Upper lobe of left lung (tissue), 6 donors: ENCODE data around the gene TNFSF13. TPM values are rescaled to one million over a fixed set of nuclear protein-coding genes. Genes with fewer than 3 reads are reported as not detected.

Experiments used
- ATAC-seq, 2 donors: fragments of 200-7000 bp; cut with Tn5 transposase; one replicate each; pipeline ENCODE4 v1.9.1; 2022; ENCODE audit warnings: mild to moderate bottlenecking in 2 of 2, moderate library complexity in 2 of 2; ENCODE audit not compliant: low FRiP score in 2 of 2
- DNase-seq, 2 donors: peaks; one replicate each; pipeline ENCODE4 v3.0.0-alpha.2; 2019 to 2020
- H3K27ac ChIP-seq, 4 donors: fragments of 200-600 bp; sonication (generic); one replicate each; pipeline ENCODE4 v1.5.1; 2016 to 2019
- H3K27me3 ChIP-seq, 4 donors: fragments of 200-600 bp; sonication (generic); one replicate each; pipeline ENCODE4 v1.5.1; 2017 to 2019
- H3K36me3 ChIP-seq, 4 donors: fragments of 200-600 bp; sonication (generic); one replicate each; pipeline ENCODE4 v1.5.1; 2016 to 2019
- H3K4me1 ChIP-seq, 4 donors: fragments of 200-600 bp; sonication (generic); one replicate each; pipeline ENCODE4 v1.5.1; 2018 to 2019
- H3K4me3 ChIP-seq, 4 donors: fragments of 200-600 bp; sonication (generic); one replicate each; pipeline ENCODE4 v1.5.1; 2017 to 2019; ENCODE audit warnings: mild to moderate bottlenecking in 2 of 4, moderate library complexity in 1 of 4
- H3K9me3 ChIP-seq, 4 donors: fragments of 200-600 bp; sonication (generic); one replicate each; pipeline ENCODE4 v1.5.1; 2018 to 2019
- CTCF ChIP-seq, 6 experiments: fragments of 450-650 bp in 4 of 6; fragments of 200-600 bp in 2 of 6; sonication (generic) in 2 of 6; IDR thresholded peaks; one replicate each; pipeline ENCODE4 v1.5.1; 2016 to 2019; ENCODE audit warnings: antibody characterized with exemption in 6 of 6
- EP300 ChIP-seq, 4 donors: sonication (generic); formaldehyde crosslinking; IDR thresholded peaks; one replicate each; pipeline ENCODE4 v1.5.1; 2017; ENCODE audit warnings: antibody characterized with exemption in 4 of 4, control low read depth in 2 of 4
- POLR2A ChIP-seq, 4 donors: fragments of 450-650 bp; IDR thresholded peaks; one replicate each; pipeline ENCODE4 v1.5.1; 2016 to 2017; ENCODE audit warnings: antibody characterized with exemption in 4 of 4, mild to moderate bottlenecking in 2 of 4
- POLR2AphosphoS5 ChIP-seq, 2 donors: sonication (generic); formaldehyde crosslinking; IDR thresholded peaks; one replicate each; pipeline ENCODE4 v1.5.1; 2017; ENCODE audit warnings: antibody characterized with exemption in 2 of 2
- WGBS, 2 donors: methylation state at CpG; one replicate each; pipeline ENCODE4 v1.1.5; 2017 to 2018; 5-methylcytosine and 5-hydroxymethylcytosine counted together
- total RNA-seq, 6 donors: library from RNA; depleted of rRNA in 4 of 6; stranded (reverse); fragments of >200 nt in 4 of 6; gene quantifications; one replicate each; pipeline versions ENCODE4 v1.1.0 to v1.2.1, GENCODE V29; 2016 to 2021
- donor health status: DM: no; HTN: no; CAD: no; lungs with moderate emphysema.
- donor health status: DM: no; HTN: yes; CAD: no; lungs with severe emphysema.

Gene TNFSF13
- total RNA-seq = 100 to 1,000 TPM in 4 of 6 donors, 10 to 100 TPM in 2; 74.2 to 226 (median 129) TPM

- 13 to 21% methylated on average over 16 of the region's 16 CpGs for WGBS, 2 donors
- Histone ChIP-seq H3K4me1 (peaks cover 53 to 68% (median 63%) of the 10 kb centered on the region in 4 donors), H3K9me3 (no peaks in the 10 kb centered on the region), H3K27me3 (no peaks in the 10 kb centered on the region), H3K4me3 (peak within 1 kb of the TSS; percentile 33 to 95 (median 72)), H3K27ac (peak within 1 kb of the TSS; percentile 95 to 97 (median 96)), H3K36me3 (peaks cover 3 to 8% (median 7%) of the 10 kb centered on the region in 4 donors)
- DNase-seq (peak; percentile 60 to 76), ATAC-seq (peak; percentile 9 to 44)
- no peak for TF ChIP-seq CTCF (IDR thresholded peaks at IDR 0.05)
- no peak for TF ChIP-seq EP300 (IDR thresholded peaks at IDR 0.05)
- TF ChIP-seq POLR2AphosphoS5 (IDR thresholded peaks at IDR 0.05) = no peak
- TF ChIP-seq POLR2A (IDR thresholded peaks at IDR 0.05) = peak in 1 of 4 donors; percentile 20
Observed at GRCh38 chr17:7558544-7559319, at the start of gene TNFSF13. TSS of gene TNFSF13 (plus strand) at chr17:7558750. CDS start at chr17:7559040, 290 bp downstream.

GRCh38 chr17:7508846-7509245 is 49.7 kb upstream of the TNFSF13 start:
- H3K4me3 ChIP-seq = no peak overlapping the region
- H3K9me3 ChIP-seq = no peaks in the 10 kb centered on the region
- no peak for DNase-seq
- H3K27ac ChIP-seq = no peak overlapping the region
- no peak for ATAC-seq
- no peaks in the 10 kb centered on the region for H3K27me3 ChIP-seq
- peaks cover 59 to 100% (median 94%) of the 10 kb centered on the region in 4 donors for H3K36me3 ChIP-seq
- 93 to 95% methylated on average over 9 of the region's 9 CpGs for WGBS, 2 donors
- H3K4me1 ChIP-seq = no peaks in the 10 kb centered on the region
- TF ChIP-seq POLR2AphosphoS5 (IDR thresholded peaks at IDR 0.05) = no peak
- TF ChIP-seq EP300 (IDR thresholded peaks at IDR 0.05) = no peak
- no peak for TF ChIP-seq CTCF (IDR thresholded peaks at IDR 0.05)
- no peak for TF ChIP-seq POLR2A (IDR thresholded peaks at IDR 0.05)

GRCh38 chr17:7509937-7510336 is 48.6 kb upstream of the TNFSF13 start:
- Histone ChIP-seq H3K4me1 (peaks cover 0 to 2% (median under 1%) of the 10 kb centered on the region in 4 donors), H3K27ac (no peak overlapping the region), H3K4me3 (no peak overlapping the region), H3K36me3 (peaks cover 52 to 97% (median 90%) of the 10 kb centered on the region in 4 donors), H3K27me3 (no peaks in the 10 kb centered on the region), H3K9me3 (no peaks in the 10 kb centered on the region)
- DNase-seq (no peak), ATAC-seq (no peak)
- whole genome bisulfite sequencing, 2 donors = 84% methylated on average over 4 to 5 of the region's 5 CpGs
- TF ChIP-seq CTCF (IDR thresholded peaks at IDR 0.05) = no peak
- no peak for TF ChIP-seq POLR2AphosphoS5 (IDR thresholded peaks at IDR 0.05)
- TF ChIP-seq POLR2A (IDR thresholded peaks at IDR 0.05) = no peak
- TF ChIP-seq EP300 (IDR thresholded peaks at IDR 0.05) = no peak

GRCh38 chr17:7511108-7511507 is 47.4 kb upstream of the TNFSF13 start:
- Histone ChIP-seq H3K9me3 (no peaks in the 10 kb centered on the region), H3K27me3 (no peaks in the 10 kb centered on the region), H3K36me3 (peaks cover 52 to 86% (median 80%) of the 10 kb centered on the region in 4 donors), H3K4me3 (no peak overlapping the region), H3K4me1 (peaks cover 3 to 10% (median 9%) of the 10 kb centered on the region in 4 donors), H3K27ac (no peak overlapping the region)
- TF ChIP-seq POLR2A (IDR thresholded peaks at IDR 0.05) = no peak
- no peak for TF ChIP-seq EP300 (IDR thresholded peaks at IDR 0.05)
- TF ChIP-seq CTCF (IDR thresholded peaks at IDR 0.05) = no peak
- TF ChIP-seq POLR2AphosphoS5 (IDR thresholded peaks at IDR 0.05) = no peak
- 83% methylated on average over 10 of the region's 10 CpGs for WGBS, 2 donors
- ATAC-seq (peak; percentile 11 to 34), DNase-seq (no peak)
